CD4-positive, alpha-beta T cell treated with Interleukin-2 at 100 ng/mL for 4 hours (primary cell): ENCODE measurements around the gene ABHD17A.
A peak's percentile ranks its signal among the peaks of the same experiment; 100 is the strongest.
"Not testable (repeated sequence)": the region's sequence is repeated elsewhere in the genome, so short reads cannot be mapped to it uniquely, and the experiment has no call there.

ENCODE experiments used
- DNase-seq: peaks from one replicate; pipeline ENCODE4 v3.0.0-alpha.2; 2020; ENCODE audit warnings: low spot score

Gene ABHD17A

GRCh38 chr19:1881393-1882088 is 3.8 kb downstream of the ABHD17A start:
- DNase-seq = not testable (repeated sequence)

- DNase-seq = no peak
Observed at GRCh38 chr19:1880611-1881392, 4.5 kb downstream of the ABHD17A start.

- not testable (repeated sequence) for DNase-seq
Observed at GRCh38 chr19:1879982-1880381, 5.3 kb downstream of the ABHD17A start.

- DNase-seq = not testable (repeated sequence)
Observed at GRCh38 chr19:1878583-1878982, 6.7 kb downstream of the ABHD17A start.

- DNase-seq = not testable (repeated sequence)
Observed at GRCh38 chr19:1877280-1877660, 8.0 kb downstream of the ABHD17A start.

GRCh38 chr19:1876496-1877279 is 8.6 kb downstream of the ABHD17A start:
- not testable (repeated sequence) for DNase-seq

- peak; percentile 82 for DNase-seq
Observed at GRCh38 chr19:1875646-1876495, 9.4 kb downstream of the ABHD17A start.

- not testable (repeated sequence) for DNase-seq
Observed at GRCh38 chr19:1875265-1875645, 10.0 kb downstream of the ABHD17A start.

- peak; percentile 51 for DNase-seq
Observed at GRCh38 chr19:1874554-1875185, 10.6 kb downstream of the ABHD17A start.

- DNase-seq = no peak
Observed at GRCh38 chr19:1873524-1874473, 11.5 kb downstream of the ABHD17A start.

- DNase-seq = no peak
Observed at GRCh38 chr19:1872807-1873523, 12.3 kb downstream of the ABHD17A start.

- no peak for DNase-seq
Observed at GRCh38 chr19:1871630-1872029, 13.7 kb downstream of the ABHD17A start.

- no peak for DNase-seq
Observed at GRCh38 chr19:1871140-1871597, 14.1 kb downstream of the ABHD17A start.

- DNase-seq = no peak
Observed at GRCh38 chr19:1868971-1869370, 16.3 kb downstream of the ABHD17A start.

GRCh38 chr19:1867349-1867724 is 18.0 kb downstream of the ABHD17A start:
- no peak for DNase-seq

GRCh38 chr19:1866693-1867348 is 18.5 kb downstream of the ABHD17A start:
- DNase-seq = no peak

GRCh38 chr19:1865172-1866010 is 19.9 kb downstream of the ABHD17A start:
- DNase-seq = no peak
